ENCODE measurements around the gene ZNF513. TPM values are rescaled to one million over a fixed set of nuclear protein-coding genes. Genes with fewer than 3 reads are reported as not detected.
A peak's percentile ranks its signal among the peaks of the same experiment; 100 is the strongest.

The ZNF513 gene
- total and polyA plus RNA-seq, 2 experiments from 2014 or later = 20.6 to 26.1 TPM

DNA sequence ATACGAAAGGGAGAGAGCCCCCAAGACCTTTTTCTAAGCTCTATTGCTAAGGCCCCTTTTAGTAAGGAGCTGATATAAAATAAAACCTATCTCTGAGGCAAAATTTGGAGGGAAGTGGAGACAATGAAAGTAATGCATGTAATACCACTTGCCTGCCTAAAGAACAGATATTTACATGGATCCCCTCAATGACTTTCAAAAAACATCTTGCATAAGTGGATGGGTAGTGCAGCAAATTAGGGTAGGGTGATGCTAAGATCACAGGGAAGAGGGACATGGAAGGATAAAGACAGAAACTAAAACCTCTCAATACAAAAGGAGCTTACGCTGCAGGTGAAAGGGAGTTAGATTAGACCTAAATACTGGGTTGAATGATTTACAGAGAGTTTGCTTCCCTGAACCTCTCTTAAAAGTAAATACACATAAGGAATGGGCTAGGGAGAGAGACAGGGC is 1.1 kb downstream of the ZNF513 start:
- Histone ChIP-seq H3K9me2 (replicated peaks; ENCODE audit: insufficient read depth) (no peaks in the 10 kb centered on the region), H3K27me3 (no peaks in the 10 kb centered on the region), H4K20me1 (ENCODE audit: insufficient read depth, poor library complexity, severe bottlenecking) (no peaks in the 10 kb centered on the region), H3K4me1 (ENCODE audit: insufficient read depth) (peaks cover 20% of the 10 kb centered on the region), H3K36me3 (replicated peaks; ENCODE audit: insufficient read depth, low read depth) (no peaks in the 10 kb centered on the region), H3K9me3 (ENCODE audit: low read depth) (no peaks in the 10 kb centered on the region), H3K79me2 (peaks cover 37% of the 10 kb centered on the region), H3K27ac (peak overlapping the region; percentile 100), H3K4me2 (peak overlapping the region; percentile 97), H2AFZ (no peak overlapping the region), H3K4me3 (peak overlapping the region; percentile 71)
- DNase-seq (ENCODE audit: low spot score) = no peak
- TF ChIP-seq, protein P1, sequence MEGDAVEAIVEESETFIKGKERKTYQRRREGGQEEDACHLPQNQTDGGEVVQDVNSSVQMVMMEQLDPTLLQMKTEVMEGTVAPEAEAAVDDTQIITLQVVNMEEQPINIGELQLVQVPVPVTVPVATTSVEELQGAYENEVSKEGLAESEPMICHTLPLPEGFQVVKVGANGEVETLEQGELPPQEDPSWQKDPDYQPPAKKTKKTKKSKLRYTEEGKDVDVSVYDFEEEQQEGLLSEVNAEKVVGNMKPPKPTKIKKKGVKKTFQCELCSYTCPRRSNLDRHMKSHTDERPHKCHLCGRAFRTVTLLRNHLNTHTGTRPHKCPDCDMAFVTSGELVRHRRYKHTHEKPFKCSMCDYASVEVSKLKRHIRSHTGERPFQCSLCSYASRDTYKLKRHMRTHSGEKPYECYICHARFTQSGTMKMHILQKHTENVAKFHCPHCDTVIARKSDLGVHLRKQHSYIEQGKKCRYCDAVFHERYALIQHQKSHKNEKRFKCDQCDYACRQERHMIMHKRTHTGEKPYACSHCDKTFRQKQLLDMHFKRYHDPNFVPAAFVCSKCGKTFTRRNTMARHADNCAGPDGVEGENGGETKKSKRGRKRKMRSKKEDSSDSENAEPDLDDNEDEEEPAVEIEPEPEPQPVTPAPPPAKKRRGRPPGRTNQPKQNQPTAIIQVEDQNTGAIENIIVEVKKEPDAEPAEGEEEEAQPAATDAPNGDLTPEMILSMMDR (IDR thresholded peaks at IDR 0.05; ENCODE audit: poor library complexity) = no peak
- TF ChIP-seq EZH2 (IDR thresholded peaks at IDR 0.05; ENCODE audit: borderline replicate concordance) (no peak), EZH2phosphoT487 (IDR thresholded peaks at IDR 0.05; ENCODE audit: low read depth, severe bottlenecking, unreplicated experiment) (no peak)
- WGBS (ENCODE audit: low lambda C conversion rate, missing lambda C conversion rate) = 60% methylated on average over 2 of the region's 2 CpGs

DNA sequence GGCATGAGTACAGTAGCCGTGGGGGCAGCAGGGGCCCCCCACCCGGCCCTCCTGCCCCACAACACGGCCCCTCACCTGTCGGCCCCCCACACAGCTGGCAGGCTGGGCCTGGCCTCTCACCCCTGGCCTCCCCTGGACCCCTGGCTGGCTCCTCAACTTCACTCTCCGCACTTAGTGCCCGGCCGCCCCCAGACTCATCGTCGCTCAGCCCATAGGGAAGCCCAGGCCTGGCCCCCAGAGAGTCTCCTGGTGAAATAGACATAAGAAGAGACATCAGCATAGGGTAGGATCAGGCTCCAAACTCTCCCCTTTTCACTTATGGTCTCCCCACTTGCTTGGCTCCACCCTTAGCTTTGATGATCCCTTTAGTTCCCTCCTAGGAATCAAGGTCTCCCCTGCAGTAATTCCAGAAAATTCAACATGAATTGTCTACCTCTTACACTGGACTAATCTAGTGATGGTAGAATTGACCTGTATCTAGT is 1.7 kb downstream of the ZNF513 start:
- Histone ChIP-seq H3K4me1 (ENCODE audit: insufficient read depth) (peaks cover 20% of the 10 kb centered on the region), H3K9me2 (replicated peaks; ENCODE audit: insufficient read depth) (no peaks in the 10 kb centered on the region), H3K4me2 (peak overlapping the region; percentile 97), H3K27ac (peak overlapping the region; percentile 100), H4K20me1 (ENCODE audit: insufficient read depth, poor library complexity, severe bottlenecking) (no peaks in the 10 kb centered on the region), H3K9me3 (ENCODE audit: low read depth) (no peaks in the 10 kb centered on the region), H2AFZ (no peak overlapping the region), H3K79me2 (peaks cover 42% of the 10 kb centered on the region), H3K36me3 (replicated peaks; ENCODE audit: insufficient read depth, low read depth) (peaks cover under 1% of the 10 kb centered on the region), H3K27me3 (no peaks in the 10 kb centered on the region), H3K4me3 (no peak overlapping the region)
- TF ChIP-seq EZH2phosphoT487 (IDR thresholded peaks at IDR 0.05; ENCODE audit: low read depth, severe bottlenecking, unreplicated experiment) (no peak), EZH2 (IDR thresholded peaks at IDR 0.05; ENCODE audit: borderline replicate concordance) (no peak)
- TF ChIP-seq, protein P1 (IDR thresholded peaks at IDR 0.05; ENCODE audit: poor library complexity) = no peak
- WGBS (ENCODE audit: low lambda C conversion rate, missing lambda C conversion rate) = 96% methylated on average over 5 of the region's 9 CpGs
- no peak for DNase-seq (ENCODE audit: low spot score)

DNA sequence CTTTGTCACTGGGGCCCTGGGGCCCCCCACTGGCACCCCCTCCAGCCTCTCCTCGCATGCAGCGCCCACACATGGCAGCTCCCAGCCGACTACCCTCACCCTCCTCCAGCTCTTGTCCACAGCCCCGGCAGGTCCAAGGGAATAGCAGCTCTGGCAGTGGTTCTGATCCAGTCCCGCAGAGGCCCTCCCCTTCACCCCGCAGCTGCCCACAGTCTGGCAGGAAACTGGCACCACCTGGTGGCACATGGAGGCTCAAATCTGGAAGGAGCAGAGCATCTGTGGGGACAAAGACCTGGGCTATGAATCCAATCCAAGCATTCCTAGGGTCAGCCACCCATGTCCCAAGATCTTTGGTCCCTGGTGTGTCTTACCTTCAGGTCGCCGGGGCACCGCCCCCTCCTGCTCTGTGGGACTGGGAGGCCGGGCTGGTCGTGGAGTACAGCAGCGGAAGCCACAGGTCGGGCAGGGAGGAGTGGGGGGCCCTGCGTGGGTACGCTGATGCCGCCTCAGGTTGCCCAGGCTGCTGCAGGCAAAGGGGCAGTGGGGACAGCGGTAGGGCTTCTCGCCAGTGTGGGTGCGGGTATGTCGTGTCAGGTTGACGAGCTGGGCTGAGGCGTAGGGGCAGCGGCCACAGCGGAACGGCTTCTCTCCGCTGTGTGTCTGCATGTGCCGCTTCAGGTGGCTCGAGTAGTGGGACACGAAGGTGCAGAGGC is 2.3 kb downstream of the ZNF513 start:
- no peaks in the 10 kb centered on the region for H3K9me3 ChIP-seq (ENCODE audit: low read depth)
- H3K9me2 ChIP-seq (replicated peaks; ENCODE audit: insufficient read depth) = no peaks in the 10 kb centered on the region
- no peak overlapping the region for H2AFZ ChIP-seq
- H4K20me1 ChIP-seq (ENCODE audit: insufficient read depth, poor library complexity, severe bottlenecking) = no peaks in the 10 kb centered on the region
- peaks cover 48% of the 10 kb centered on the region for H3K79me2 ChIP-seq
- H3K27ac ChIP-seq = peak overlapping the region; percentile 100
- 95% methylated on average over 29 of the region's 29 CpGs for WGBS (ENCODE audit: low lambda C conversion rate, missing lambda C conversion rate)
- peaks cover 5% of the 10 kb centered on the region for H3K36me3 ChIP-seq (replicated peaks; ENCODE audit: insufficient read depth, low read depth)
- H3K4me3 ChIP-seq = no peak overlapping the region
- no peak for TF ChIP-seq EZH2phosphoT487 (IDR thresholded peaks at IDR 0.05; ENCODE audit: low read depth, severe bottlenecking, unreplicated experiment)
- TF ChIP-seq, protein P1 (IDR thresholded peaks at IDR 0.05; ENCODE audit: poor library complexity) = peak; percentile 23
- TF ChIP-seq EZH2 (IDR thresholded peaks at IDR 0.05; ENCODE audit: borderline replicate concordance) = no peak
- DNase-seq (ENCODE audit: low spot score) = no peak
- peak overlapping the region; percentile 97 for H3K4me2 ChIP-seq
- H3K4me1 ChIP-seq (ENCODE audit: insufficient read depth) = peaks cover 20% of the 10 kb centered on the region
- H3K27me3 ChIP-seq = no peaks in the 10 kb centered on the region

Data from hepatocyte (in vitro differentiated cells).